Stimulated activated CD8-positive, alpha-beta memory T cell treated with anti-CD3 and anti-CD28 coated beads, Interleukin-2, amount 100 ng/mL, for 1 hour (primary cell): ENCODE measurements around the gene TIMM23.
"Not testable (repeated sequence)": the region's sequence is repeated elsewhere in the genome, so short reads cannot be mapped to it uniquely, and the experiment has no call there.

Source experiments
- DNase-seq, 2 donors: peaks; one replicate each; pipeline ENCODE4 v3.0.0-alpha.2; 2020; ENCODE audit warnings: low read depth in 2 of 2

Gene TIMM23, protein sequence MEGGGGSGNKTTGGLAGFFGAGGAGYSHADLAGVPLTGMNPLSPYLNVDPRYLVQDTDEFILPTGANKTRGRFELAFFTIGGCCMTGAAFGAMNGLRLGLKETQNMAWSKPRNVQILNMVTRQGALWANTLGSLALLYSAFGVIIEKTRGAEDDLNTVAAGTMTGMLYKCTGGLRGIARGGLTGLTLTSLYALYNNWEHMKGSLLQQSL

GRCh38 chr10:45972106-45972812, at the start of gene TIMM23:
TSS of gene TIMM23 (plus strand) at chr10:45972489. CDS start at chr10:45972625, 136 bp downstream.
- peak; percentile 76 to 80 for DNase-seq

GRCh38 chr10:45926790-45927189, 45.5 kb upstream of the TIMM23 start:
- DNase-seq, result not testable (repeated sequence)

GRCh38 chr10:45931305-45931704, 41.0 kb upstream of the TIMM23 start:
- DNase-seq, result not testable (repeated sequence)

- DNase-seq, result not testable (repeated sequence)
Measured at GRCh38 chr10:45934788-45935187, 37.5 kb upstream of the TIMM23 start.

DNA sequence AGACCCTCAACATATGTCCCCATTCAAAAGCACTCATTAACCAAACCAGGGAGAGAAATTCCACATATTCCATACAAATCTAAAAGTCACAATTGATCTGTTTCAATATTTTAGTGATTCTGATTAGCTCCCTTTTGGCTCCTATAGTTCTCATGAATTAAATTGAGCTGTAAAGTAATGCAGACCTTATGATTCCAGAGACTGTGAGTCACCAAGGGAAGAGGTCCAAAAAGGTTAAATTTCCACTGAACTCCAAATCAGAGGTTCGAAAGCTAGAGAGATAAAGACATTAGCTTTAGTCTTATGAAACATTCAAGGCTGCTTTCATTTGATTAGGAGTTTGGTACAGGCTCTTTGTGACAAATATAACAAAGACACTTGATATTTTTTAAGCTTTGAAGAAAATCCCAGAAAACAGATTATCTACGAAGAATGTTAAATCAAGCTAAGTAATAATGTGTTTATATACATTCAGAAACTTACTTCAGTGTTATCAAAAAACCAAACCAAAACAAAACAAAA, 33.1 kb upstream of the TIMM23 start:
- not testable (repeated sequence) for DNase-seq

GRCh38 chr10:45941196-45941595, 31.1 kb upstream of the TIMM23 start:
- DNase-seq, result not testable (repeated sequence)

- not testable (repeated sequence) for DNase-seq
Measured at GRCh38 chr10:45945476-45945875, 26.8 kb upstream of the TIMM23 start.

- DNase-seq, result not testable (repeated sequence)
Measured at GRCh38 chr10:45947363-45947762, 24.9 kb upstream of the TIMM23 start.

DNA sequence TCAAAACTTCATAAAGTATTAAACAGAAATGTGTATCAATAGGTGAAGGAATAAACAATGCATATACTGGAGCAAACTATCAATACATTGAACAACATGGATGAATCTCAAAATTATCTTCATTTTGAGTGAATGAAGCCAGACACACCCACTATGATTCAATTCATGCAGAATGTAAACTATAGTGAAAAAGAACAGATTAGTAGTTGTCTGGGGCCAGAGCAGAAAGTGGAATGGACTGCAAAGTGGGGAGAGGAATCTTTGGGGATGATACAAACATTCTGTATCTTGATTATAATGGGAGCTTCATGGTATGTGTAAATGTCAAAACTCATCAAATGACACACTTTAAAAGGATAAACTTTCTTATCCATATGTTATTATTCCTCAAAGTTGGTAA, 23.5 kb upstream of the TIMM23 start:
- DNase-seq, result not testable (repeated sequence)

- not testable (repeated sequence) for DNase-seq
Measured at GRCh38 chr10:45954367-45954766, 17.9 kb upstream of the TIMM23 start.

DNA sequence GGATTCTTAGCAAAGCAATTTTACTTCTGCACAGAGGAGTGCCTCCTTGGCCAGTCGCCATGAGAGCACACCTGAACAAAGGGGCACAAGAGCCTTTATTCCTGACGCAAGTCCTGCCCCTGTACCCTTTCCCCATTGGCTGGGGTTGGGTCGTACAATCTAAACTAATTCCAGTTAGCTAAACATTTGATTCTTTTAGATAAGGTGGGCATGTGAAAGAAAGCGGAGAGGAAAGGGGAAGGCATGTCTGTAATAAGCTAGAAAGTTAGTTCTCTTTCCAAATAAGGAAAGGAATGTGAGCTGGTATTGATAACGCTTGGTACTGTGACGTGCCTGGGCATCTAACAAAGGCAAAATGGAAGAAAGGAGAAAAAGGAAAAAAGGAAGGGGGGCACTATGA, 15.7 kb upstream of the TIMM23 start:
- not testable (repeated sequence) for DNase-seq

DNA sequence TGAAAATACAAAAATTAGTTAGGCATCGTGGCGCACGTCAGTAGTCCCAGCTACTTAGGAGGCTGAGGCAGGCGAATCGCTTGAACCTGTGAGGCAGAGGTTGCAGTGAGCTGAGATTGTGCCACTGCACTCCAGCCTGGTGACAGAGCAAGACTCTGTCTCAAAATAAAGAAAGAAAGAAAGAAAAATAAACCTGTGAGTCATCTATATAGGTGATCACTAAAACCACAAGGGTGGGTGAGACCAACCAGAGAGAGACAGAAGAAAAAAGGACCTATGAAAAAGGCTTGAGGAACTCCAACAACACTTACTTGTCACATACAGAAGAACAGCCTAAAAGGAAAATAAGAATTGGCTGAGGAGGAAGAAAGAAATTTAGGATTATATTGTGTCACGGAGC, 14.4 kb upstream of the TIMM23 start:
- DNase-seq, result not testable (repeated sequence)

GRCh38 chr10:45962686-45963452, 9.4 kb upstream of the TIMM23 start:
- not testable (repeated sequence) for DNase-seq

- not testable (repeated sequence) for DNase-seq
Measured at GRCh38 chr10:45971019-45971418, 1.3 kb upstream of the TIMM23 start.

- not testable (repeated sequence) for DNase-seq
Measured at GRCh38 chr10:45971742-45972105, 565 bp upstream of the TIMM23 start.

- not testable (repeated sequence) for DNase-seq
Measured at GRCh38 chr10:45972813-45973169, 502 bp downstream of the TIMM23 start.

DNA sequence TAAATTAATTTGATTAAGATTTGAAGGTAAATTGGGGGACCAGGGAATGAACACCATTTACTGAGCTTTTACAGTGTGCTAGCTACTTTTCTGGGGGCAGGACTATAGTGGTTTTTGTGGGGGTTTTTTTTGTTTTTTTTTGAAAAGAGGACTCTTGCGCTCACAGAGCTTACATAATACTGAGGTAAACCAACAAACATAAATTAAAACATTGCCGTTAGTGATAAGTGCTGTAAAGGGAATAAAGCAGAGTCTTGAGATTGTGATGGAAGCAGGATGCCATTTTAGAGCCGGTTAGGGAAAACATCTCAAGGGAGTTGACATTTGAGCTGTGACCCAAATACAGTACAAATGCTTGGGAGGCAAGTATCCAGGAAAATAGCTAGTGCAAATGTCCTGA, 1.8 kb downstream of the TIMM23 start:
- not testable (repeated sequence) for DNase-seq

GRCh38 chr10:45978554-45978953, 6.3 kb downstream of the TIMM23 start:
- not testable (repeated sequence) for DNase-seq

DNA sequence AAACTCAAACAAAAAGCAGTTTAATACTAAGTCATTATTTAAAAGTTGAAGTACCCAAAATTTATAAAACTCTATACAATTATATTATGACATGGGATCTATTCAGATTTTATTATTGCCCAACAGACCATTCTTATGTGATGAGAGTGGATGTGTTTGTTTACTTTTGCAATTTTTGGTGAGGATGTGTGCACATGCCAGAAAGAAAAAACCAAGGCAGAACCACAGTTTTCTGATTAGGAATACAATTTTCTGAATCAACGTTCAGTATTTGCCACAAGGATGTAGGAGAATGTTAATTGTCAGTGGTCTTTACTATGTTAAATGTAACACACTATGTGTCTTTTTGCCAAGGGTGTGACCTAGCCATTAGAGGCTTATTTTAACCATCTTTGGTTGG, 9.1 kb downstream of the TIMM23 start:
- DNase-seq, result not testable (repeated sequence)

- peak in 1 of 2 donors; percentile 12 for DNase-seq
Measured at GRCh38 chr10:45983538-45984186, 11.4 kb downstream of the TIMM23 start.

GRCh38 chr10:45984473-45984872, 12.2 kb downstream of the TIMM23 start:
- DNase-seq, result not testable (repeated sequence)

- DNase-seq, result not testable (repeated sequence)
Measured at GRCh38 chr10:45985590-45985989, 13.3 kb downstream of the TIMM23 start.
